ENCODE data around the gene CRPPA.

GRCh38 chr7:16392990-16393523, 28.3 kb downstream of the CRPPA start:
- TF ChIP-seq CTCF (IDR thresholded peaks at IDR 0.05; ENCODE audit: poor library complexity), result no peak
- no peak for TF ChIP-seq EZH2phosphoT487 (IDR thresholded peaks at IDR 0.05; ENCODE audit: low read depth, severe bottlenecking, unreplicated experiment)
- TF ChIP-seq EZH2 (IDR thresholded peaks at IDR 0.05; ENCODE audit: borderline replicate concordance), result no peak
